Hepatocyte (in vitro differentiated cells): Measurements from ENCODE around the gene PDE4D. TPM values are rescaled to one million over a fixed set of nuclear protein-coding genes. Genes with fewer than 3 reads are reported as not detected.
A peak's percentile ranks its signal among the peaks of the same experiment; 100 is the strongest.

Experiments used
- DNase-seq: peaks from one replicate; pipeline ENCODE4 v3.0.0-alpha.2; 2016; ENCODE audit warnings: low spot score
- H2AFZ ChIP-seq: fragments of 200-600 bp; sonication (generic); 2 replicates; pipeline ENCODE4 v1.6.0; 2016; ENCODE audit warnings: antibody characterized with exemption, mild to moderate bottlenecking
- H3K27ac ChIP-seq: fragments of 200-600 bp; sonication (generic); 2 replicates; pipeline ENCODE4 v1.5.1; 2016; ENCODE audit warnings: mild to moderate bottlenecking
- H3K27me3 ChIP-seq: fragments of 200-600 bp; sonication (generic); 2 replicates; pipeline ENCODE4 v1.6.1; 2016
- H3K36me3 ChIP-seq: fragments of 200-600 bp; sonication (generic); replicated peaks from 2 replicates; pipeline ENCODE4 v1.5.1; 2016; ENCODE audit warnings: low read depth; ENCODE audit not compliant: insufficient read depth
- H3K4me1 ChIP-seq: fragments of 200-600 bp; sonication (generic); 2 replicates; pipeline ENCODE4 v1.5.1; 2016; ENCODE audit warnings: mild to moderate bottlenecking, moderate library complexity; ENCODE audit not compliant: insufficient read depth
- H3K4me2 ChIP-seq: fragments of 200-600 bp; sonication (generic); 2 replicates; pipeline ENCODE4 v1.6.0; 2016
- H3K4me3 ChIP-seq: fragments of 200-600 bp; sonication (generic); 2 replicates; pipeline ENCODE4 v1.5.1; 2016; ENCODE audit warnings: mild to moderate bottlenecking
- H3K79me2 ChIP-seq: fragments of 200-600 bp; sonication (generic); 2 replicates; pipeline ENCODE4 v1.6.0; 2017; ENCODE audit warnings: mild to moderate bottlenecking
- H3K9me2 ChIP-seq: fragments of 200-600 bp; sonication (generic); replicated peaks from 2 replicates; pipeline ENCODE4 v1.6.0; 2017; ENCODE audit warnings: mild to moderate bottlenecking; ENCODE audit not compliant: insufficient read depth
- H3K9me3 ChIP-seq: fragments of 200-600 bp; sonication (generic); 2 replicates; pipeline ENCODE4 v1.5.1; 2016; ENCODE audit warnings: low read depth, mild to moderate bottlenecking
- H4K20me1 ChIP-seq: fragments of 200-600 bp; sonication (generic); 2 replicates; pipeline ENCODE4 v1.6.0; 2016; ENCODE audit warnings: mild to moderate bottlenecking; ENCODE audit not compliant: insufficient read depth, poor library complexity, severe bottlenecking
- EZH2 ChIP-seq: fragments of 200-600 bp; sonication (generic); IDR thresholded peaks from 2 replicates; pipeline ENCODE4 v1.6.1; 2016; ENCODE audit warnings: antibody characterized with exemption, mild to moderate bottlenecking, borderline replicate concordance
- EZH2phosphoT487 ChIP-seq: fragments of 200-600 bp; sonication (generic); IDR thresholded peaks from one replicate; pipeline ENCODE4 v1.6.1; 2018; ENCODE audit warnings: antibody characterized with exemption, mild to moderate bottlenecking, low read depth, moderate library complexity; ENCODE audit not compliant: unreplicated experiment, severe bottlenecking
- WGBS: methylation state at CpG from one replicate; pipeline ENCODE4 v1.1.6; 2016; ENCODE audit warnings: low lambda C conversion rate; ENCODE audit errors: missing lambda C conversion rate; 5-methylcytosine and 5-hydroxymethylcytosine counted together
- polyA plus RNA-seq: library from polyadenylated mRNA; unstranded; fragments of >200 nt; fragmentation: Nextera tagmentation; extraction: Ambion mirVana; gene quantifications from 2 replicates; pipeline ENCODE4 v1.2.1, GENCODE V29; 2016
- total RNA-seq: library from RNA; depleted of rRNA; stranded (reverse); fragments of >200 nt; gene quantifications from 2 replicates; pipeline ENCODE4 v1.2.3, GENCODE V29; 2014
- TF ChIP-seq, protein P1 (sequence below): fragments of 200-600 bp; sonication (generic); IDR thresholded peaks from 2 replicates; pipeline ENCODE4 v1.5.1; 2016; ENCODE audit warnings: antibody characterized with exemption, mild to moderate bottlenecking; ENCODE audit not compliant: poor library complexity

PDE4D gene
- total and polyA plus RNA-seq, 2 experiments from 2014 or later = 14.5 to 45.2 TPM

DNA sequence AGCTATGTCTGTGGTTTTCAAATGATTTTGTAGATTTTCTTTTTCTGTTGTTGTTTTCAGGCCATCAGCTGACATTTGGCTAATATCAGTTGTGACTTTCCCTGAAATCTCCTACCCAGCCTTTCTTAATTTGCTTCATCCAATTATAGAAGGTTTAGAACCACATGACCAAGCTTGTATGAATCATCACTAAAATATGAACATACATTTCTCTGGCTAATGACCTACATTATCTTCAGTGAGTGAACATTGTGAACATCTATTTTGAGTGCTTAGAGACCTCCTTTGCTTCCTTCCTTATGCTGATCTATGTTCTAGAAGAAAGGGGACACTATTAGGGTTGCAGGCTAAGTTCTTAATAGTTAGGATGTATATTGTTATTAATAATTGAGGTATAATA, 778.2 kb downstream of the PDE4D start:
- H2AFZ ChIP-seq = no peak overlapping the region
- no peak overlapping the region for H3K4me3 ChIP-seq
- peaks cover 4% of the 10 kb centered on the region for H3K4me1 ChIP-seq
- H3K36me3 ChIP-seq = no peaks in the 10 kb centered on the region
- H3K27ac ChIP-seq = no peak overlapping the region
- no peak overlapping the region for H3K4me2 ChIP-seq
- DNase-seq = no peak
- no peaks in the 10 kb centered on the region for H3K79me2 ChIP-seq
- no peaks in the 10 kb centered on the region for H4K20me1 ChIP-seq
- no peaks in the 10 kb centered on the region for H3K27me3 ChIP-seq
- H3K9me3 ChIP-seq = no peaks in the 10 kb centered on the region
- TF ChIP-seq EZH2 = no peak
- TF ChIP-seq, protein P1, sequence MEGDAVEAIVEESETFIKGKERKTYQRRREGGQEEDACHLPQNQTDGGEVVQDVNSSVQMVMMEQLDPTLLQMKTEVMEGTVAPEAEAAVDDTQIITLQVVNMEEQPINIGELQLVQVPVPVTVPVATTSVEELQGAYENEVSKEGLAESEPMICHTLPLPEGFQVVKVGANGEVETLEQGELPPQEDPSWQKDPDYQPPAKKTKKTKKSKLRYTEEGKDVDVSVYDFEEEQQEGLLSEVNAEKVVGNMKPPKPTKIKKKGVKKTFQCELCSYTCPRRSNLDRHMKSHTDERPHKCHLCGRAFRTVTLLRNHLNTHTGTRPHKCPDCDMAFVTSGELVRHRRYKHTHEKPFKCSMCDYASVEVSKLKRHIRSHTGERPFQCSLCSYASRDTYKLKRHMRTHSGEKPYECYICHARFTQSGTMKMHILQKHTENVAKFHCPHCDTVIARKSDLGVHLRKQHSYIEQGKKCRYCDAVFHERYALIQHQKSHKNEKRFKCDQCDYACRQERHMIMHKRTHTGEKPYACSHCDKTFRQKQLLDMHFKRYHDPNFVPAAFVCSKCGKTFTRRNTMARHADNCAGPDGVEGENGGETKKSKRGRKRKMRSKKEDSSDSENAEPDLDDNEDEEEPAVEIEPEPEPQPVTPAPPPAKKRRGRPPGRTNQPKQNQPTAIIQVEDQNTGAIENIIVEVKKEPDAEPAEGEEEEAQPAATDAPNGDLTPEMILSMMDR = no peak
- TF ChIP-seq EZH2phosphoT487 = no peak
- no peaks in the 10 kb centered on the region for H3K9me2 ChIP-seq

DNA sequence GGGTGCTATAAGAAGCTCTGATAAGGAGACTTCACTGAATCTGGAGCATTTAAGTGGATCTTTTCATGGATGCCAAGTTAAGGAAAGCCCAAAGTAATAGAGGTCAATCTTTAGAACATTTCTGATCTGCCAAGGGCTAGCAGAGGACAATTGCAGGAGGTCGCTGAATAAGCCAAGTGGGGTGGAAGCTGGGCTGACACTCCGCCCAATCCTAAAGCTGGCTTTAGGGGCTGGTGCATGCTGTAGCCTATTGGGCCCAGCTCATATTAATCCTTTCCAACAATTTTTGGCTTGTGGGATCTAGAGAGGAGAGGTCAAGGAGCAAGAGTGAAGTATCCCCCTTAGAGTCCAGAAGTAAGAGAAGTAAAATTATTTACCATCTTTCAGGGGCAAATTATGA, 784.1 kb downstream of the PDE4D start:
- Histone ChIP-seq H3K36me3 (no peaks in the 10 kb centered on the region), H3K79me2 (no peaks in the 10 kb centered on the region), H3K9me2 (no peaks in the 10 kb centered on the region), H3K27ac (no peak overlapping the region), H3K4me1 (no peaks in the 10 kb centered on the region), H3K27me3 (no peaks in the 10 kb centered on the region), H3K9me3 (no peaks in the 10 kb centered on the region), H3K4me3 (no peak overlapping the region), H3K4me2 (no peak overlapping the region), H2AFZ (no peak overlapping the region), H4K20me1 (no peaks in the 10 kb centered on the region)
- TF ChIP-seq EZH2phosphoT487 = no peak
- TF ChIP-seq, protein P1 = no peak
- no peak for TF ChIP-seq EZH2
- WGBS = 100% methylated on average over 2 of the region's 2 CpGs
- no peak for DNase-seq

DNA sequence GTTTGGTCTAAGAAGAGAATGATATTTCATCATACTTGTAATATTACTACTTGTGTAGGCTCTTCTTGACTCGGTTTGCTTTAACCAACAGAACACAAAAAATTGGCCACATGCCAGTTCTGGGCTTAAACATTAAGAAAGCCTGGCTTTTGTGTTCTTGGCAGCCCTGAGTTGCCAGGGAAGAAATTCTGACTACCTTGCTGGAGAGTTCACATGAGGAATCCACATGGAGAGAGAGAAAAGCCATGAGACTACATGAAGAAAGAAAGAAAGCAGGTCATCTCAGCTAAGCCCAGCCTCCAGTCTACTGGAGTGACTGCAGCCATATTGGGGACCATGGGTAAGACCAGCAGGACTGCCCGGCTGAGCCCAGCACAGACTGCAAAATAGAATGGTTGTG, 785.8 kb downstream of the PDE4D start:
- no peak overlapping the region for H2AFZ ChIP-seq

More for the DNA sequence above, 785.8 kb downstream of the PDE4D start:
- DNase-seq = peak; percentile 77
- Histone ChIP-seq H3K9me2 (no peaks in the 10 kb centered on the region), H3K4me1 (no peaks in the 10 kb centered on the region), H3K4me3 (no peak overlapping the region), H3K4me2 (no peak overlapping the region), H3K9me3 (no peaks in the 10 kb centered on the region), H3K79me2 (no peaks in the 10 kb centered on the region), H4K20me1 (no peaks in the 10 kb centered on the region), H3K36me3 (no peaks in the 10 kb centered on the region), H3K27ac (peak overlapping the region; percentile 30), H3K27me3 (no peaks in the 10 kb centered on the region)
- WGBS = 76% methylated on average over 2 of the region's 2 CpGs
- no peak for TF ChIP-seq EZH2
- no peak for TF ChIP-seq EZH2phosphoT487
- TF ChIP-seq, protein P1 = no peak
